Bone marrow (tissue), 2 donors: ENCODE results near the gene P2RY11.
A peak's percentile ranks its signal among the peaks of the same experiment; 100 is the strongest.

Experiments used
- DNase-seq, 2 donors: peaks; one replicate each; lab custom pipeline; 2025; lab: John Stamatoyannopoulos, UW

Gene P2RY11

GRCh38 chr19:10093295-10094186, 18.0 kb upstream of the P2RY11 start:
- DNase-seq: no peak

- no peak for DNase-seq
Observed at GRCh38 chr19:10095622-10095947, 15.9 kb upstream of the P2RY11 start.

GRCh38 chr19:10095948-10096614, 15.4 kb upstream of the P2RY11 start:
- DNase-seq: peak; percentile 45 to 74

GRCh38 chr19:10096615-10096963, 14.9 kb upstream of the P2RY11 start:
- DNase-seq: no peak

- no peak for DNase-seq
Observed at GRCh38 chr19:10100163-10100785, 11.2 kb upstream of the P2RY11 start.

GRCh38 chr19:10102787-10103236, 8.7 kb upstream of the P2RY11 start:
- no peak for DNase-seq

- DNase-seq: no peak
Observed at GRCh38 chr19:10104130-10104513, 7.4 kb upstream of the P2RY11 start.

- DNase-seq: peak in 1 of 2 donors; percentile 88
Observed at GRCh38 chr19:10104665-10105508, 6.6 kb upstream of the P2RY11 start.

- peak in 1 of 2 donors; percentile 77 for DNase-seq
Observed at GRCh38 chr19:10105509-10106099, 5.9 kb upstream of the P2RY11 start.

GRCh38 chr19:10106100-10106936, 5.2 kb upstream of the P2RY11 start, which contains the start of gene PPAN:
Gene PPAN (plus strand): TSS chr19:10106362. CDS start chr19:10106395, 33 bp downstream.
- peak; percentile 84 to 95 for DNase-seq

GRCh38 chr19:10107254-10107653, 4.2 kb upstream of the P2RY11 start:
- DNase-seq: no peak

- DNase-seq: no peak
Observed at GRCh38 chr19:10107817-10108367, 3.6 kb upstream of the P2RY11 start.

- no peak for DNase-seq
Observed at GRCh38 chr19:10109528-10109927, 2.0 kb upstream of the P2RY11 start.

GRCh38 chr19:10110076-10110971, 1.2 kb upstream of the P2RY11 start:
- DNase-seq: no peak

- DNase-seq: no peak
Observed at GRCh38 chr19:10110972-10111317, 548 bp upstream of the P2RY11 start.

- peak in 1 of 2 donors; percentile 13 for DNase-seq
Observed at GRCh38 chr19:10112037-10112761, 706 bp downstream of the P2RY11 start.

- peak in 1 of 2 donors; percentile 13 for DNase-seq
Observed at GRCh38 chr19:10112895-10113591, 1.6 kb downstream of the P2RY11 start.

- DNase-seq: no peak
Observed at GRCh38 chr19:10113592-10113963, 2.1 kb downstream of the P2RY11 start.
